Measurements from ENCODE around the gene ATN1.
"Not testable (repeated sequence)": the region's sequence is repeated elsewhere in the genome, so short reads cannot be mapped to it uniquely, and the experiment has no call there.

GRCh38 chr12:6889775-6890573, 37.8 kb upstream of the ATN1 start:
- TF ChIP-seq, protein P1, sequence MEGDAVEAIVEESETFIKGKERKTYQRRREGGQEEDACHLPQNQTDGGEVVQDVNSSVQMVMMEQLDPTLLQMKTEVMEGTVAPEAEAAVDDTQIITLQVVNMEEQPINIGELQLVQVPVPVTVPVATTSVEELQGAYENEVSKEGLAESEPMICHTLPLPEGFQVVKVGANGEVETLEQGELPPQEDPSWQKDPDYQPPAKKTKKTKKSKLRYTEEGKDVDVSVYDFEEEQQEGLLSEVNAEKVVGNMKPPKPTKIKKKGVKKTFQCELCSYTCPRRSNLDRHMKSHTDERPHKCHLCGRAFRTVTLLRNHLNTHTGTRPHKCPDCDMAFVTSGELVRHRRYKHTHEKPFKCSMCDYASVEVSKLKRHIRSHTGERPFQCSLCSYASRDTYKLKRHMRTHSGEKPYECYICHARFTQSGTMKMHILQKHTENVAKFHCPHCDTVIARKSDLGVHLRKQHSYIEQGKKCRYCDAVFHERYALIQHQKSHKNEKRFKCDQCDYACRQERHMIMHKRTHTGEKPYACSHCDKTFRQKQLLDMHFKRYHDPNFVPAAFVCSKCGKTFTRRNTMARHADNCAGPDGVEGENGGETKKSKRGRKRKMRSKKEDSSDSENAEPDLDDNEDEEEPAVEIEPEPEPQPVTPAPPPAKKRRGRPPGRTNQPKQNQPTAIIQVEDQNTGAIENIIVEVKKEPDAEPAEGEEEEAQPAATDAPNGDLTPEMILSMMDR (IDR thresholded peaks at IDR 0.05; ENCODE audit: low read depth, low read length, poor library complexity, severe bottlenecking), result not testable (repeated sequence)
- TF ChIP-seq EZH2phosphoT487 (IDR thresholded peaks at IDR 0.05; ENCODE audit: borderline replicate concordance, low read length), result not testable (repeated sequence)

All from DOHH2 (cell line).